HEK293 (cell line): ENCODE measurements around the gene DLEC1.

Experiments
- CTCF ChIP-seq: fragments of 450-650 bp; formaldehyde crosslinking; IDR thresholded peaks from 2 replicates; pipeline ENCODE4 v1.5.1; 2016; ENCODE audit warnings: missing biosample characterization, missing genetic modification characterization
- KLF8 ChIP-seq: fragments of 450-650 bp; formaldehyde crosslinking; IDR thresholded peaks from 2 replicates; pipeline ENCODE4 v1.5.1; 2016; ENCODE audit warnings: missing biosample characterization, missing genetic modification characterization
- REST ChIP-seq: fragments of 450-650 bp; formaldehyde crosslinking; IDR thresholded peaks from 2 replicates; pipeline ENCODE4 v1.5.1; 2016; ENCODE audit warnings: missing biosample characterization, missing genetic modification characterization
- YY1 ChIP-seq: fragments of 450-650 bp; formaldehyde crosslinking; IDR thresholded peaks from 2 replicates; pipeline ENCODE4 v1.5.1; 2018; ENCODE audit warnings: missing biosample characterization, missing genetic modification characterization
- ZNF280C ChIP-seq: fragments of 450-650 bp; formaldehyde crosslinking; IDR thresholded peaks from 2 replicates; pipeline ENCODE4 v1.5.1; 2016; ENCODE audit warnings: missing biosample characterization, missing genetic modification characterization
- TF ChIP-seq, protein P1 (sequence below): fragments of 450-650 bp; formaldehyde crosslinking; IDR thresholded peaks from 2 replicates; pipeline ENCODE4 v1.5.1; 2016; ENCODE audit warnings: missing biosample characterization, missing genetic modification characterization

DNA sequence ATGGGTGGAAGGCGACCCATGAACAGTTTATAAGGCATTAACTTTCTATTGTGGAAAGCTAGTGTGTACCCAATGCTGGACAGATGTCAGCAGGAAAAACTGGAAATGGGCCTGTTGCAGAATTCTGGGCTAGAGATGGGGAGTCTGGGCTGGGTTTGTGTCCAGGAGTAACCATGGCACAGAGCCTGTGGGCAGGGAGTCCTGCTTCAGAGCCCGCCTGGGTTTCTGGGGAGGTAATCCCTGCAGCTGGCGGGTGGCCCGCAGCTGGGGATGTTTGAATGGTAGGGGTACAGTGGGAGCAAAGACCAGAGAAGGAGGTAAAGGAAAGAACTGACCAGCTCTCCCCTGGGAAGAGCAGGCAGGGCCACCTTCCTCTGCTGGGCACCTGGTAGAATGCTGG lies 72.2 kb downstream of the DLEC1 start:
- no peak for TF ChIP-seq ZNF280C
- no peak for TF ChIP-seq KLF8 (tag by site-specific recombination)
- TF ChIP-seq, protein P1, sequence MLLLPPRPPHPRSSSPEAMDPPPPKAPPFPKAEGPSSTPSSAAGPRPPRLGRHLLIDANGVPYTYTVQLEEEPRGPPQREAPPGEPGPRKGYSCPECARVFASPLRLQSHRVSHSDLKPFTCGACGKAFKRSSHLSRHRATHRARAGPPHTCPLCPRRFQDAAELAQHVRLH (tag by site-specific recombination), result no peak
- no peak for TF ChIP-seq YY1 (tag by site-specific recombination)
- TF ChIP-seq CTCF (tag by site-specific recombination), result no peak
- TF ChIP-seq REST (tag by site-specific recombination), result no peak
